A549 (cell line): ENCODE results near the gene SEL1L3. TPM values are rescaled to one million over a fixed set of nuclear protein-coding genes. Genes with fewer than 3 reads are reported as not detected.

Experiments
- ATAC-seq, 2 experiments: fragments of 200-7000 bp in 1 of 2; fragments of >200 bp in 1 of 2; cut with Nextera tagmentation in 1 of 2; cut with Tn5 transposase in 1 of 2; 3 replicates each; pipeline versions ENCODE4 v1.8.0 to v1.9.1; 2018 to 2020; ENCODE audit warnings: mild to moderate bottlenecking in 1 of 2, moderate library complexity in 1 of 2
- CTCF ChIA-PET: fragments of 300-600 bp; sonication (Branson Sonifier 250); formaldehyde crosslinking; extraction: SDS; loops from one replicate; lab custom pipeline; 2021; ENCODE audit warnings: antibody characterized with exemption, inconsistent platforms; lab: Yijun Ruan, JAX
- POLR2A ChIA-PET: fragments of 350-600 bp; formaldehyde crosslinking; extraction: SDS; loops from one replicate; lab custom pipeline; 2021; ENCODE audit warnings: antibody characterized with exemption, inconsistent platforms; lab: Yijun Ruan, JAX
- DNase-seq, 2 experiments: peaks; one replicate each; pipeline versions ENCODE4 v3.0.0 to v3.0.0-alpha.2; 2011 to 2016; ENCODE audit warnings: low read depth in 1 of 2, low spot score in 1 of 2
- FAIRE-seq: peaks from 2 replicates; lab custom pipeline; 2011; peaks lifted over from hg19 to GRCh38; lab: Jason Lieb, UNC
- H3K27ac ChIP-seq, 2 experiments: fragments of >200 bp; sonication (Bioruptor Twin); formaldehyde crosslinking; 3 replicates each; pipeline ENCODE4 v1.5.1; 2016 to 2017
- H3K4me1 ChIP-seq: fragments of >200 bp; sonication (Bioruptor Twin); formaldehyde crosslinking; 3 replicates; pipeline ENCODE4 v1.6.1; 2016
- H3K4me2 ChIP-seq: fragments of >200 bp; sonication (Bioruptor Twin); formaldehyde crosslinking; 3 replicates; pipeline ENCODE4 v1.6.1; 2016
- H3K4me3 ChIP-seq: fragments of >200 bp; sonication (Bioruptor Twin); formaldehyde crosslinking; 3 replicates; pipeline ENCODE4 v1.5.1; 2016
- H3K9me3 ChIP-seq: fragments of >200 bp; sonication (Bioruptor Twin); formaldehyde crosslinking; 3 replicates; pipeline ENCODE4 v1.6.1; 2016
- ATOH8 ChIP-seq: fragments of 250-450 bp; sonication (Bioruptor Pico); IDR thresholded peaks from 2 replicates; pipeline ENCODE4 v1.5.0; 2020; ENCODE audit warnings: low read depth, mild to moderate bottlenecking, moderate library complexity
- BCL3 ChIP-seq: fragments of >200 bp; sonication (Bioruptor Twin); formaldehyde crosslinking; IDR thresholded peaks from 3 replicates; pipeline ENCODE4 v1.6.1; 2016
- CBX8 ChIP-seq: fragments of 200-600 bp; sonication (generic); IDR thresholded peaks from 2 replicates; pipeline ENCODE4 v1.6.1; 2016
- CEBPB ChIP-seq, 2 experiments: fragments of >200 bp in 1 of 2; sonication (Bioruptor Twin) in 1 of 2; formaldehyde crosslinking in 1 of 2; IDR thresholded peaks; 2 replicates each; pipeline ENCODE4 v1.6.1; 2012 to 2016
- CHD4 ChIP-seq: fragments of 200-600 bp; sonication (generic); IDR thresholded peaks from 2 replicates; pipeline ENCODE4 v1.6.1; 2016; ENCODE audit warnings: antibody characterized with exemption, mild to moderate bottlenecking, borderline replicate concordance
- ELK1 ChIP-seq: fragments of 150-350 bp; IDR thresholded peaks from 2 replicates; pipeline ENCODE4 v1.6.1; 2014; ENCODE audit warnings: low read depth, mild to moderate bottlenecking, low read length
- EP300 ChIP-seq, 2 experiments: fragments of >200 bp; sonication (Bioruptor Twin); formaldehyde crosslinking; IDR thresholded peaks; 2 replicates in 1 of 2; 3 replicates in 1 of 2; pipeline ENCODE4 v1.6.1; 2016 to 2017
- FOSL2 ChIP-seq, 2 experiments: fragments of 450-650 bp in 1 of 2; fragments of >200 bp in 1 of 2; sonication (Bioruptor Twin) in 1 of 2; formaldehyde crosslinking; IDR thresholded peaks; 2 replicates each; pipeline versions ENCODE4 v1.5.0 to v1.6.1; 2016 to 2020; ENCODE audit warnings: mild to moderate bottlenecking in 1 of 2, moderate library complexity in 1 of 2
- GATA3 ChIP-seq: IDR thresholded peaks from 2 replicates; pipeline ENCODE4 v1.6.1; 2012; ENCODE audit warnings: borderline replicate concordance
- HOXB13 ChIP-seq: fragments of 250-450 bp; sonication (Bioruptor Pico); IDR thresholded peaks from 2 replicates; pipeline ENCODE4 v1.5.0; 2020; ENCODE audit warnings: low read depth, mild to moderate bottlenecking, moderate library complexity
- HOXB5 ChIP-seq: fragments of 250-450 bp; sonication (Bioruptor Pico); IDR thresholded peaks from 2 replicates; pipeline ENCODE4 v1.5.0; 2020; ENCODE audit warnings: mild to moderate bottlenecking, moderate library complexity
- JUN ChIP-seq, 2 experiments: fragments of >200 bp; sonication (Bioruptor Twin); formaldehyde crosslinking; IDR thresholded peaks; 2 replicates in 1 of 2; 3 replicates in 1 of 2; pipeline ENCODE4 v1.6.1; 2016 to 2017
- JUNB ChIP-seq: fragments of >200 bp; sonication (Bioruptor Twin); formaldehyde crosslinking; IDR thresholded peaks from 2 replicates; pipeline ENCODE4 v1.6.1; 2016
- KDM1A ChIP-seq: fragments of 200-600 bp; sonication (generic); IDR thresholded peaks from 2 replicates; pipeline ENCODE4 v1.6.1; 2016; ENCODE audit warnings: low read depth, mild to moderate bottlenecking
- KDM5A ChIP-seq: fragments of 200-600 bp; sonication (generic); IDR thresholded peaks from 2 replicates; pipeline ENCODE4 v1.6.1; 2016; ENCODE audit warnings: antibody characterized with exemption, mild to moderate bottlenecking
- NPAS2 ChIP-seq: fragments of 250-450 bp; sonication (Bioruptor Pico); IDR thresholded peaks from 2 replicates; pipeline ENCODE4 v1.8.0; 2022; ENCODE audit warnings: mild to moderate bottlenecking, moderate library complexity, borderline replicate concordance
- RARB ChIP-seq: fragments of 250-450 bp; sonication (Bioruptor Pico); IDR thresholded peaks from 2 replicates; pipeline ENCODE4 v1.8.0; 2021; ENCODE audit warnings: mild to moderate bottlenecking, moderate library complexity
- RCOR1 ChIP-seq: fragments of 150-350 bp; IDR thresholded peaks from 2 replicates; pipeline ENCODE4 v1.6.1; 2014; ENCODE audit warnings: antibody characterized with exemption, low read length, low read depth
- RNF2 ChIP-seq: fragments of 200-600 bp; sonication (generic); IDR thresholded peaks from 2 replicates; pipeline ENCODE4 v1.6.1; 2016; ENCODE audit warnings: low read depth, mild to moderate bottlenecking, antibody characterized with exemption, moderate library complexity, borderline replicate concordance
- SMC3 ChIP-seq: fragments of >200 bp; sonication (Bioruptor Twin); formaldehyde crosslinking; IDR thresholded peaks from 3 replicates; pipeline ENCODE4 v1.6.1; 2018; ENCODE audit warnings: inconsistent platforms
- SREBF2 ChIP-seq: fragments of 450-650 bp; IDR thresholded peaks from 2 replicates; pipeline ENCODE4 v1.6.1; 2014; ENCODE audit warnings: mild to moderate bottlenecking, moderate library complexity
- ZC3H11A ChIP-seq: fragments of 450-650 bp; IDR thresholded peaks from 2 replicates; pipeline ENCODE4 v1.6.1; 2014; ENCODE audit warnings: antibody characterized with exemption, mild to moderate bottlenecking
- ZFP36 ChIP-seq: fragments of 450-650 bp; IDR thresholded peaks from 2 replicates; pipeline ENCODE4 v1.6.1; 2014; ENCODE audit warnings: borderline replicate concordance; ENCODE audit not compliant: partially characterized antibody
- WGBS: methylation state at CpG from one replicate; pipeline ENCODE4 v1.1.6; 2017; ENCODE audit errors: missing lambda C conversion rate; 5-methylcytosine and 5-hydroxymethylcytosine counted together
- polyA plus RNA-seq, 4 experiments: library from polyadenylated mRNA; depleted of rRNA in 3 of 4; stranded (reverse); fragments of >200 nt; fragmentation: RNase III in 1 of 4; extraction: RNeasy Plus Mini Kit Qiagen cat#74134 plus additional on column Dnase treatment in 1 of 4; gene quantifications; 2 replicates in 3 of 4; 3 replicates in 1 of 4; pipeline ENCODE4 v1.2.3, GENCODE V29; 2011 to 2017

Gene SEL1L3
- polyA plus RNA-seq, 2 of the 4 experiments (the other 2 are of a cell fraction), result 26.1 to 27.0 TPM

- CTCF ChIA-PET, result interaction anchor here (1.3 kb wide), 1 partner anchor 26 kb away, joined by 4 read pairs; no protein-coding TSS in a partner anchor
Observed at GRCh38 chr4:25818371-25818871, 44.4 kb downstream of the SEL1L3 start.

GRCh38 chr4:25817059-25817681 is 45.6 kb downstream of the SEL1L3 start:
- DNase-seq, result peak in 1 of 2 experiments; percentile 53
- peak; percentile 19 to 48; a peak in 3 of 6 replicates for ATAC-seq
- Histone ChIP-seq H3K9me3 (no peaks in the 10 kb centered on the region), H3K4me3 (no peak overlapping the region), H3K27ac (peak overlapping the region; percentile 61 to 82), H3K4me2 (peak overlapping the region; percentile 64), H3K4me1 (peaks cover 74% of the 10 kb centered on the region)
- WGBS, result 37% methylated on average over 8 of the region's 8 CpGs
- ChIA-PET CTCF (no interaction called here), POLR2A (no interaction called here)
- TF ChIP-seq EP300 (IDR thresholded peaks at IDR 0.05) (peak in 1 of 2 experiments; percentile 59; a peak in 2 of 5 replicates), CHD4 (no peak), GATA3 (peak; percentile 63; the same call in 1 of the 2 replicates), BCL3 (no peak), KDM5A (no peak), CEBPB (IDR thresholded peaks at IDR 0.05) (0 out of 4 replicates have a peak, but pooled peaks of 1 of the 2 experiments have one; percentile 12), JUN (IDR thresholded peaks at IDR 0.05) (no peak), RARB (no peak), ATOH8 (CRISPR knock-in tag) (no peak), ZFP36 (no peak), JUNB (peak; percentile 69), FOSL2 (IDR thresholded peaks at IDR 0.05) (peak; percentile 58), FOSL2 (CRISPR knock-in tag; IDR thresholded peaks at IDR 0.05) (peak; percentile 57; the same call in 1 of the 2 replicates), HOXB13 (CRISPR knock-in tag) (no peak), NPAS2 (CRISPR knock-in tag) (no peak), ZC3H11A (no peak), RCOR1 (no peak)
- FAIRE-seq, result no peak

More at GRCh38 chr4:25818371-25818871, 44.4 kb downstream of the SEL1L3 start:
- FAIRE-seq (no peak), ATAC-seq (no peak), DNase-seq (no peak)
- POLR2A ChIA-PET, result no interaction called here
- H3K4me1 ChIP-seq, result peaks cover 61% of the 10 kb centered on the region
- no peak overlapping the region for H3K4me3 ChIP-seq
- no peaks in the 10 kb centered on the region for H3K9me3 ChIP-seq
- WGBS, result 81% methylated on average over 2 of the region's 2 CpGs
- H3K27ac ChIP-seq, result peak overlapping the region; percentile 61 to 82
- peak overlapping the region; percentile 64; the same call in 2 of the 3 replicates for H3K4me2 ChIP-seq
- TF ChIP-seq ELK1, result no peak
- no peak for TF ChIP-seq SMC3
- no peak for TF ChIP-seq SREBF2
- TF ChIP-seq RNF2, result no peak
- no peak for TF ChIP-seq JUNB
- no peak for TF ChIP-seq CBX8
- TF ChIP-seq HOXB5 (CRISPR knock-in tag), result no peak
- no peak for TF ChIP-seq KDM1A
- no peak for TF ChIP-seq HOXB13 (CRISPR knock-in tag)
- TF ChIP-seq ATOH8 (CRISPR knock-in tag), result no peak
- TF ChIP-seq JUN (IDR thresholded peaks at IDR 0.05), result no peak
